WERI-Rb-1 (cell line): ENCODE measurements around the gene PSD2.

ENCODE experiments used
- DNase-seq: peaks from one replicate; pipeline ENCODE4 v3.0.0-alpha.2; 2020
- H3K27ac ChIP-seq: fragments of 250-450 bp; sonication (Bioruptor Pico); 2 replicates; pipeline ENCODE4 v1.5.1; 2020; ENCODE audit warnings: mild to moderate bottlenecking, moderate library complexity
- H3K27me3 ChIP-seq: fragments of 250-450 bp; sonication (Bioruptor Pico); 2 replicates; pipeline ENCODE4 v1.5.1; 2021; ENCODE audit warnings: mild to moderate bottlenecking, low read depth, moderate library complexity; ENCODE audit not compliant: insufficient read depth, severe bottlenecking
- H3K36me3 ChIP-seq: fragments of 250-450 bp; sonication (Bioruptor Pico); 2 replicates; pipeline ENCODE4 v1.5.1; 2020; ENCODE audit warnings: mild to moderate bottlenecking, moderate library complexity
- H3K4me3 ChIP-seq: 2 replicates; pipeline ENCODE4 v1.5.1; 2011; ENCODE audit warnings: low read depth, mild to moderate bottlenecking, control low read depth, low read length
- H3K9me3 ChIP-seq: fragments of 250-450 bp; sonication (Bioruptor Pico); 2 replicates; pipeline ENCODE4 v1.5.1; 2021; ENCODE audit warnings: mild to moderate bottlenecking, moderate library complexity; ENCODE audit not compliant: severe bottlenecking
- CTCF ChIP-seq: IDR thresholded peaks from 2 replicates; pipeline ENCODE4 v1.5.1; 2011; ENCODE audit warnings: low read depth, mild to moderate bottlenecking, control low read depth, inconsistent platforms, low read length

Gene PSD2

GRCh38 chr5:139795074-139796001, at the start of gene PSD2:
Gene PSD2 (plus strand): TSS chr5:139795808. CDS start chr5:139809441, 13,633 bp downstream.
- Histone ChIP-seq H3K27ac (no peak within 1 kb of the TSS; the same call in 1 of the 2 replicates), H3K36me3 (no peaks in the 10 kb centered on the region), H3K27me3 (no peaks in the 10 kb centered on the region), H3K4me3 (peak within 1 kb of the TSS; percentile 44), H3K9me3 (no peaks in the 10 kb centered on the region)
- DNase-seq = peak; percentile 58
- no peak for TF ChIP-seq CTCF

- TF ChIP-seq CTCF = no peak
- Histone ChIP-seq H3K9me3 (no peaks in the 10 kb centered on the region), H3K27ac (peak overlapping the region; percentile 99), H3K27me3 (no peaks in the 10 kb centered on the region), H3K36me3 (no peaks in the 10 kb centered on the region), H3K4me3 (peak overlapping the region; percentile 57)
- peak; percentile 96 for DNase-seq
Observed at GRCh38 chr5:139746691-139747582, 48.7 kb upstream of the PSD2 start.

- H3K9me3 ChIP-seq = no peaks in the 10 kb centered on the region
- no peak for TF ChIP-seq CTCF
- peak overlapping the region; percentile 99 for H3K27ac ChIP-seq
- no peaks in the 10 kb centered on the region for H3K36me3 ChIP-seq
- DNase-seq = peak; percentile 86
- H3K27me3 ChIP-seq = no peaks in the 10 kb centered on the region
- H3K4me3 ChIP-seq = peak overlapping the region; percentile 57
Observed at GRCh38 chr5:139747583-139748504, 47.8 kb upstream of the PSD2 start.

GRCh38 chr5:139748505-139748826, 47.1 kb upstream of the PSD2 start:
- Histone ChIP-seq H3K27me3 (no peaks in the 10 kb centered on the region), H3K27ac (peak overlapping the region; percentile 99), H3K4me3 (peak overlapping the region; percentile 57; the same call in 1 of the 2 replicates), H3K36me3 (no peaks in the 10 kb centered on the region), H3K9me3 (no peaks in the 10 kb centered on the region)
- no peak for TF ChIP-seq CTCF
- DNase-seq = no peak

GRCh38 chr5:139749242-139749641, 46.4 kb upstream of the PSD2 start:
- Histone ChIP-seq H3K9me3 (no peaks in the 10 kb centered on the region), H3K36me3 (no peaks in the 10 kb centered on the region), H3K27me3 (no peaks in the 10 kb centered on the region), H3K4me3 (no peak overlapping the region), H3K27ac (peak overlapping the region; percentile 99)
- TF ChIP-seq CTCF = no peak
- no peak for DNase-seq
